Osteoblast (primary cell): ENCODE results near the gene ANTXR2. TPM values are rescaled to one million over a fixed set of nuclear protein-coding genes. Genes with fewer than 3 reads are reported as not detected.
"Not testable (repeated sequence)": the region's sequence is repeated elsewhere in the genome, so short reads cannot be mapped to it uniquely, and the experiment has no call there.

Experiments used
- DNase-seq: peaks from one replicate; pipeline ENCODE4 v3.0.0; 2011; ENCODE audit warnings: low spot score, mixed read lengths; ENCODE audit not compliant: insufficient read length; ENCODE audit errors: missing footprints
- H2AFZ ChIP-seq: 2 replicates; pipeline ENCODE4 v1.6.0; 2011; ENCODE audit warnings: mild to moderate bottlenecking, low read length
- H3K27ac ChIP-seq: 2 replicates; pipeline ENCODE4 v1.5.1; 2011; ENCODE audit warnings: mild to moderate bottlenecking, low read depth, low read length, moderate library complexity
- H3K27me3 ChIP-seq: 2 replicates; pipeline ENCODE4 v1.6.0; 2012; ENCODE audit warnings: mild to moderate bottlenecking, control low read depth, inconsistent platforms, low read length, moderate library complexity; ENCODE audit not compliant: insufficient read depth
- H3K36me3 ChIP-seq: 2 replicates; pipeline ENCODE4 v1.5.1; 2011; ENCODE audit warnings: mild to moderate bottlenecking, low read length, control low read depth, moderate library complexity; ENCODE audit not compliant: insufficient read depth
- H3K4me1 ChIP-seq: 2 replicates; pipeline ENCODE4 v1.5.1; 2011; ENCODE audit warnings: mild to moderate bottlenecking, low read length, control low read depth, moderate library complexity; ENCODE audit not compliant: insufficient read depth
- H3K4me2 ChIP-seq: 2 replicates; pipeline ENCODE4 v1.6.0; 2011; ENCODE audit warnings: mild to moderate bottlenecking, low read length; ENCODE audit not compliant: insufficient read depth
- H3K4me3 ChIP-seq: fragments of 200-600 bp; sonication (generic); 3 replicates; pipeline ENCODE4 v1.5.1; 2012; ENCODE audit warnings: mild to moderate bottlenecking, low read length, inconsistent platforms; ENCODE audit not compliant: insufficient read depth
- H3K79me2 ChIP-seq: 2 replicates; pipeline ENCODE4 v1.6.0; 2012; ENCODE audit warnings: mild to moderate bottlenecking, low read length, control low read depth, inconsistent platforms; ENCODE audit not compliant: insufficient read depth
- H3K9me3 ChIP-seq: 2 replicates; pipeline ENCODE4 v1.5.1; 2011; ENCODE audit warnings: low read depth, low read length, control low read depth
- H4K20me1 ChIP-seq: 2 replicates; pipeline ENCODE4 v1.6.0; 2012; ENCODE audit warnings: mild to moderate bottlenecking, low read length, control low read depth; ENCODE audit not compliant: insufficient read depth
- CTCF ChIP-seq: IDR thresholded peaks from 2 replicates; pipeline ENCODE4 v1.5.1; 2011; ENCODE audit warnings: mild to moderate bottlenecking, low read depth, low read length, moderate library complexity; ENCODE audit errors: extremely low read depth
- total RNA-seq: library from RNA; depleted of rRNA; stranded (reverse); fragments of >200 nt; gene quantifications from 2 replicates; pipeline ENCODE4 v1.2.3, GENCODE V29; 2012

The ANTXR2 gene
- total RNA-seq, result 86.9 and 97.4 TPM in 2 replicates

GRCh38 chr4:80072744-80073472, at the start of gene ANTXR2:
Gene ANTXR2 (minus strand): TSS chr4:80073229. CDS start chr4:80072560, 669 bp downstream.
- peak within 1 kb of the TSS; percentile 89 for H3K4me2 ChIP-seq
- peaks cover 48% of the 10 kb centered on the region for H3K79me2 ChIP-seq
- no peaks in the 10 kb centered on the region for H3K9me3 ChIP-seq
- no peaks in the 10 kb centered on the region for H3K27me3 ChIP-seq
- no peak for TF ChIP-seq CTCF
- H3K36me3 ChIP-seq, result peaks cover 13% of the 10 kb centered on the region
- peaks cover 4% of the 10 kb centered on the region for H4K20me1 ChIP-seq
- H3K4me3 ChIP-seq, result peak within 1 kb of the TSS; percentile 90
- H3K27ac ChIP-seq, result peak within 1 kb of the TSS; percentile 86
- peaks cover 46% of the 10 kb centered on the region for H3K4me1 ChIP-seq
- peak; percentile 95 for DNase-seq
- peak within 1 kb of the TSS; percentile 82 for H2AFZ ChIP-seq

- H3K36me3 ChIP-seq, H3K79me2 ChIP-seq, H3K4me3 ChIP-seq, H3K27me3 ChIP-seq, H2AFZ ChIP-seq, H3K27ac ChIP-seq, H4K20me1 ChIP-seq, H3K4me2 ChIP-seq, H3K9me3 ChIP-seq, DNase-seq: not testable (repeated sequence)
- H3K4me1 ChIP-seq, result peaks cover 18% of the 10 kb centered on the region
These were observed 48.8 kb upstream of the ANTXR2 start for GRCh38 chr4:80121815-80122214.

GRCh38 chr4:80119620-80120019, 46.6 kb upstream of the ANTXR2 start:
- H3K9me3 ChIP-seq, H2AFZ ChIP-seq, H3K4me1 ChIP-seq, DNase-seq, H3K27me3 ChIP-seq, H3K27ac ChIP-seq, H3K36me3 ChIP-seq, H3K4me2 ChIP-seq, H3K79me2 ChIP-seq, H3K4me3 ChIP-seq, H4K20me1 ChIP-seq: not testable (repeated sequence)

- Histone ChIP-seq H3K36me3 (no peaks in the 10 kb centered on the region), H4K20me1 (no peaks in the 10 kb centered on the region), H3K79me2 (no peaks in the 10 kb centered on the region), H3K4me1 (peaks cover 3% of the 10 kb centered on the region), H3K27me3 (no peaks in the 10 kb centered on the region), H3K4me3 (no peak overlapping the region), H3K4me2 (no peak overlapping the region), H2AFZ (no peak overlapping the region), H3K9me3 (peaks cover 3% of the 10 kb centered on the region), H3K27ac (no peak overlapping the region)
- TF ChIP-seq CTCF, result no peak
- no peak for DNase-seq
These were observed 43.5 kb upstream of the ANTXR2 start for GRCh38 chr4:80116516-80116915.

- H3K79me2 ChIP-seq, result no peaks in the 10 kb centered on the region
- H3K36me3 ChIP-seq, result no peaks in the 10 kb centered on the region
- DNase-seq, result no peak
- peaks cover 3% of the 10 kb centered on the region for H3K4me1 ChIP-seq
- H3K27me3 ChIP-seq, result no peaks in the 10 kb centered on the region
- H3K27ac ChIP-seq, result no peak overlapping the region
- no peak overlapping the region for H3K4me3 ChIP-seq
- H4K20me1 ChIP-seq, result no peaks in the 10 kb centered on the region
- no peak overlapping the region for H3K4me2 ChIP-seq
- TF ChIP-seq CTCF, result no peak
- H3K9me3 ChIP-seq, result peaks cover 3% of the 10 kb centered on the region
- peak overlapping the region; percentile 60 for H2AFZ ChIP-seq
These were observed 42.5 kb upstream of the ANTXR2 start for GRCh38 chr4:80115368-80116181.
